HCT116 (cell line): ENCODE results near the gene C2orf68. TPM values are rescaled to one million over a fixed set of nuclear protein-coding genes. Genes with fewer than 3 reads are reported as not detected.
"Not testable (repeated sequence)": the region's sequence is repeated elsewhere in the genome, so short reads cannot be mapped to it uniquely, and the experiment has no call there.

Experiments
- ATAC-seq: fragments of 200-7000 bp; cut with Tn5 transposase; 2 replicates; pipeline ENCODE4 v1.9.1; 2020; ENCODE audit warnings: mild to moderate bottlenecking, moderate library complexity
- BruUV-seq: library from RNA; stranded (reverse); fragments of 400-500 nt; replicated peaks from 2 replicates; lab custom pipeline; 2021; lab: Mats Ljungman, UMichigan
- CTCF ChIA-PET: fragments of 300-600 bp; sonication (Branson Sonifier 250); formaldehyde crosslinking; loops from one replicate; lab custom pipeline; 2021; ENCODE audit warnings: antibody characterized with exemption; lab: Charles Lee
- POLR2A ChIA-PET: fragments of 300-600, 350-600 bp; sonication (Branson Sonifier 250); formaldehyde crosslinking; loops from one replicate; lab custom pipeline; 2021; ENCODE audit warnings: antibody characterized with exemption; lab: Charles Lee
- RAD21 ChIA-PET, 2 experiments: fragments of 300-600 bp; sonication (Branson Sonifier 250); formaldehyde crosslinking; loops; one replicate each; lab custom pipeline; 2023; ENCODE audit warnings: low total read pairs in 2 of 2; ENCODE audit not compliant: uncharacterized antibody in 2 of 2, unreplicated experiment in 2 of 2, low non-redundant PET in 1 of 2; lab: Charles Lee
- DNase-seq: peaks from one replicate; pipeline ENCODE4 v3.0.0-alpha.2; 2010; ENCODE audit warnings: low read depth, low spot score
- H2AFZ ChIP-seq: fragments of 200-600 bp; shearing (Covaris generic), sonication (generic); 2 replicates; pipeline ENCODE4 v1.6.1; 2017; ENCODE audit warnings: low read depth, mixed run types, mixed read lengths, antibody characterized with exemption, low read length; ENCODE audit not compliant: poor library complexity, severe bottlenecking
- H3K27ac ChIP-seq: 2 replicates; pipeline ENCODE4 v1.5.1; 2012; ENCODE audit warnings: low read depth, low read length
- H3K27me3 ChIP-seq: fragments of 200-600 bp; sonication (generic); 2 replicates; pipeline ENCODE4 v1.6.1; 2016; ENCODE audit warnings: mixed run types, low read length, mixed read lengths; ENCODE audit not compliant: insufficient read depth
- H3K36me3 ChIP-seq, 2 experiments: fragments of 200-500 bp in 1 of 2; fragments of 200-600 bp in 1 of 2; sonication (Bioruptor generic) in 1 of 2; sonication (generic) in 1 of 2; 2 replicates each; pipeline versions ENCODE4 v1.5.1 to v1.6.1; 2014 to 2016; ENCODE audit warnings: low read length in 2 of 2, inconsistent platforms in 1 of 2, mixed read lengths in 1 of 2, mixed run types in 1 of 2; ENCODE audit not compliant: insufficient read depth in 2 of 2, control insufficient read depth in 1 of 2
- H3K4me1 ChIP-seq, 2 experiments: fragments of 200-600 bp in 1 of 2; sonication (generic) in 1 of 2; 2 replicates each; pipeline versions ENCODE4 v1.5.1 to v1.6.1; 2012 to 2017; ENCODE audit warnings: low read length in 2 of 2, inconsistent platforms in 1 of 2, mild to moderate bottlenecking in 1 of 2, mixed read lengths in 1 of 2, mixed run types in 1 of 2, moderate library complexity in 1 of 2; ENCODE audit not compliant: insufficient read depth in 2 of 2, control insufficient read depth in 1 of 2
- H3K4me2 ChIP-seq: fragments of 200-600 bp; sonication (generic); 2 replicates; pipeline ENCODE4 v1.6.1; 2017; ENCODE audit warnings: mixed run types, low read length, mixed read lengths
- H3K4me3 ChIP-seq, 2 experiments: fragments of 200-600 bp in 1 of 2; sonication (generic) in 1 of 2; replicated peaks in 1 of 2; 2 replicates each; pipeline ENCODE4 v1.5.1; 2011 to 2016; ENCODE audit warnings: low read length in 2 of 2, control low read depth in 1 of 2, low read depth in 1 of 2, mild to moderate bottlenecking in 1 of 2, mixed read lengths in 1 of 2, mixed run types in 1 of 2
- H3K79me2 ChIP-seq: fragments of 200-600 bp; sonication (generic); 2 replicates; pipeline ENCODE4 v1.6.1; 2017; ENCODE audit warnings: mild to moderate bottlenecking, mixed run types, low read length, moderate library complexity, mixed read lengths; ENCODE audit not compliant: insufficient read depth
- H3K9ac ChIP-seq: fragments of 200-600 bp; sonication (generic); 2 replicates; pipeline ENCODE4 v1.6.1; 2016; ENCODE audit warnings: low read length, mixed read lengths
- H3K9me2 ChIP-seq: fragments of 200-600 bp; sonication (generic), shearing (Covaris generic); 2 replicates; pipeline ENCODE4 v1.6.1; 2017; ENCODE audit warnings: mixed run types, mild to moderate bottlenecking, moderate library complexity; ENCODE audit not compliant: insufficient read depth
- H3K9me3 ChIP-seq, 2 experiments: fragments of 200-500 bp in 1 of 2; fragments of 200-600 bp in 1 of 2; sonication (Bioruptor generic) in 1 of 2; sonication (generic) in 1 of 2; 2 replicates each; pipeline ENCODE4 v1.6.1; 2014 to 2017; ENCODE audit warnings: low read length in 2 of 2, mixed read lengths in 2 of 2, inconsistent platforms in 1 of 2, low read depth in 1 of 2, mild to moderate bottlenecking in 1 of 2, mixed run types in 1 of 2, moderate library complexity in 1 of 2; ENCODE audit not compliant: control insufficient read depth in 1 of 2, insufficient read depth in 1 of 2
- H4K20me1 ChIP-seq: fragments of 200-600 bp; sonication (generic), shearing (Covaris generic); 2 replicates; pipeline ENCODE4 v1.6.1; 2017; ENCODE audit warnings: mixed run types, mild to moderate bottlenecking, moderate library complexity; ENCODE audit not compliant: insufficient read depth
- EZH2phosphoT487 ChIP-seq: fragments of 200-600 bp; IDR thresholded peaks from 2 replicates; pipeline ENCODE4 v1.6.1; 2018; ENCODE audit warnings: antibody characterized with exemption, borderline replicate concordance
- JUND ChIP-seq: IDR thresholded peaks from 2 replicates; pipeline ENCODE4 v1.6.1; 2012
- POLR2A ChIP-seq: IDR thresholded peaks from 2 replicates; pipeline ENCODE4 v1.7.0; 2011; ENCODE audit warnings: borderline replicate concordance; ENCODE audit not compliant: insufficient read depth, insufficient read length; ENCODE audit errors: extremely low read depth
- RAD21 ChIP-seq: IDR thresholded peaks from 2 replicates; pipeline ENCODE4 v1.6.1; 2012; ENCODE audit warnings: low read depth, mild to moderate bottlenecking
- SIN3A ChIP-seq: IDR thresholded peaks from 2 replicates; pipeline ENCODE4 v1.6.1; 2012; ENCODE audit warnings: low read depth
- SRF ChIP-seq: IDR thresholded peaks from 2 replicates; pipeline ENCODE4 v1.6.1; 2012; ENCODE audit warnings: low read depth
- YY1 ChIP-seq: IDR thresholded peaks from 2 replicates; pipeline ENCODE4 v1.6.1; 2011; ENCODE audit warnings: low read length, low read depth, moderate library complexity, mild to moderate bottlenecking; ENCODE audit not compliant: insufficient replicate concordance; ENCODE audit errors: extremely low read depth
- ZNF274 ChIP-seq: fragments of 200-500 bp; sonication (Bioruptor generic); IDR thresholded peaks from 2 replicates; pipeline ENCODE4 v1.6.1; 2014; ENCODE audit warnings: mild to moderate bottlenecking, low read depth, low read length, inconsistent platforms
- intact Hi-C: fragments of 100-400 bp; cut with micrococcal nuclease; formaldehyde crosslinking; loops from 2 replicates; pipeline ENCODE4 v1.10.0; 2022
- total RNA-seq: library from RNA; stranded (reverse); gene quantifications from one replicate; pipeline ENCODE4 v1.2.1, GENCODE V29; 2021; ENCODE audit not compliant: unreplicated experiment

C2orf68 gene
- total RNA-seq, 1 experiment from 2014 or later = 21.8 TPM

GRCh38 chr2:85659324-85659981 is 47.6 kb upstream of the C2orf68 start:
- H3K79me2 ChIP-seq = no peaks in the 10 kb centered on the region
- H4K20me1 ChIP-seq = no peaks in the 10 kb centered on the region
- no peak overlapping the region for H3K27ac ChIP-seq
- POLR2A ChIA-PET = no interaction called here
- no TSS peak for BruUV-seq
- H3K27me3 ChIP-seq = no peaks in the 10 kb centered on the region
- H3K4me3 ChIP-seq = no peak overlapping the region
- H3K4me2 ChIP-seq = no peak overlapping the region
- H3K9me2 ChIP-seq = no peaks in the 10 kb centered on the region
- H3K36me3 ChIP-seq = peaks cover under 1 to 7% of the 10 kb centered on the region in 2 experiments; a peak in 3 of 4 replicates
- H3K9ac ChIP-seq = no peak overlapping the region
- RAD21 ChIA-PET = no interaction called here
- H3K4me1 ChIP-seq = peaks cover 0 to 15% of the 10 kb centered on the region in 2 experiments; a peak in 2 of 4 replicates
- H2AFZ ChIP-seq = no peak overlapping the region
- ATAC-seq (no peak), DNase-seq (no peak)
- CTCF ChIA-PET = no interaction called here
- no peaks in the 10 kb centered on the region for H3K9me3 ChIP-seq
- TF ChIP-seq ZNF274 (no peak), RAD21 (no peak), EZH2phosphoT487 (no peak), POLR2A (no peak), YY1 (no peak), SIN3A (no peak), JUND (no peak), SRF (no peak)
- intact Hi-C loops = no loop called here

- H3K9me3 ChIP-seq, H3K79me2 ChIP-seq, H4K20me1 ChIP-seq, H3K4me1 ChIP-seq, intact Hi-C loops, ATAC-seq, DNase-seq, H3K4me2 ChIP-seq, BruUV-seq, CTCF ChIA-PET, H3K4me3 ChIP-seq, H3K27ac ChIP-seq, H2AFZ ChIP-seq, H3K27me3 ChIP-seq, H3K9ac ChIP-seq, RAD21 ChIA-PET, H3K9me2 ChIP-seq: not testable (repeated sequence)
- POLR2A ChIA-PET = interaction anchor here (0.9 kb wide), 1 partner anchor 59 kb away, joined by 7 read pairs; no protein-coding TSS in a partner anchor
- peaks cover 7 to 10% of the 10 kb centered on the region in 2 experiments; a peak in 3 of 4 replicates for H3K36me3 ChIP-seq
Observed at GRCh38 chr2:85657399-85657798, 45.5 kb upstream of the C2orf68 start.
